Fibroblast of villous mesenchyme (primary cell): ENCODE data around the gene BCR. TPM values are rescaled to one million over a fixed set of nuclear protein-coding genes. Genes with fewer than 3 reads are reported as not detected.

Experiments
- DNase-seq: peaks from one replicate; pipeline ENCODE4 v3.0.0-alpha.2; 2010; ENCODE audit warnings: low read depth
- H3K4me3 ChIP-seq: 2 replicates; pipeline ENCODE4 v1.5.1; 2011; ENCODE audit warnings: low read depth, mild to moderate bottlenecking, low read length
- CTCF ChIP-seq: IDR thresholded peaks from 2 replicates; pipeline ENCODE4 v1.5.1; 2012; ENCODE audit warnings: low read depth, mild to moderate bottlenecking, low read length; ENCODE audit not compliant: insufficient read depth
- total RNA-seq: library from RNA; depleted of rRNA; stranded (reverse); fragments of >200 nt; gene quantifications from 2 replicates; pipeline ENCODE4 v1.2.3, GENCODE V29; 2012

Gene BCR
- total RNA-seq, 1 donor: 36.7 TPM

DNA sequence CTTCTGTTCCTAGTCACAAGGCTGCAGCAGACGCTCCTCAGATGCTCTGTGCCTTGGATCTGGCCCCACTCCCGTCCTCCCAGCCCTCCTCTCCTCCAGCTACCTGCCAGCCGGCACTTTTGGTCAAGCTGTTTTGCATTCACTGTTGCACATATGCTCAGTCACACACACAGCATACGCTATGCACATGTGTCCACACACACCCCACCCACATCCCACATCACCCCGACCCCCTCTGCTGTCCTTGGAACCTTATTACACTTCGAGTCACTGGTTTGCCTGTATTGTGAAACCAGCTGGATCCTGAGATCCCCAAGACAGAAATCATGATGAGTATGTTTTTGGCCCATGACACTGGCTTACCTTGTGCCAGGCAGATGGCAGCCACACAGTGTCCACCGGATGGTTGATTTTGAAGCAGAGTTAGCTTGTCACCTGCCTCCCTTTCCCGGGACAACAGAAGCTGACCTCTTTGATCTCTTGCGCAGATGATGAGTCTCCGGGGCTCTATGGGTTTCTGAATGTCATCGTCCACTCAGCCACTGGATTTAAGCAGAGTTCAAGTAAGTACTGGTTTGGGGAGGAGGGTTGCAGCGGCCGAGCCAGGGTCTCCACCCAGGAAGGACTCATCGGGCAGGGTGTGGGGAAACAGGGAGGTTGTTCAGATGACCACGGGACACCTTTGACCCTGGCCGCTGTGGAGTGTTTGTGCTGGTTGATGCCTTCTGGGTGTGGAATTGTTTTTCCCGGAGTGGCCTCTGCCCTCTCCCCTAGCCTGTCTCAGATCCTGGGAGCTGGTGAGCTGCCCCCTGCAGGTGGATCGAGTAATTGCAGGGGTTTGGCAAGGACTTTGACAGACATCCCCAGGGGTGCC is 109.8 kb downstream of the BCR start:
- DNase-seq: peak; percentile 54
- no peak overlapping the region for H3K4me3 ChIP-seq

GRCh38 chr22:23291806-23292452 is 111.6 kb downstream of the BCR start:
- no peak for DNase-seq
- no peak overlapping the region for H3K4me3 ChIP-seq
- no peak for TF ChIP-seq CTCF

More for the DNA sequence above, 109.8 kb downstream of the BCR start:
- peak; percentile 95 for TF ChIP-seq CTCF

DNA sequence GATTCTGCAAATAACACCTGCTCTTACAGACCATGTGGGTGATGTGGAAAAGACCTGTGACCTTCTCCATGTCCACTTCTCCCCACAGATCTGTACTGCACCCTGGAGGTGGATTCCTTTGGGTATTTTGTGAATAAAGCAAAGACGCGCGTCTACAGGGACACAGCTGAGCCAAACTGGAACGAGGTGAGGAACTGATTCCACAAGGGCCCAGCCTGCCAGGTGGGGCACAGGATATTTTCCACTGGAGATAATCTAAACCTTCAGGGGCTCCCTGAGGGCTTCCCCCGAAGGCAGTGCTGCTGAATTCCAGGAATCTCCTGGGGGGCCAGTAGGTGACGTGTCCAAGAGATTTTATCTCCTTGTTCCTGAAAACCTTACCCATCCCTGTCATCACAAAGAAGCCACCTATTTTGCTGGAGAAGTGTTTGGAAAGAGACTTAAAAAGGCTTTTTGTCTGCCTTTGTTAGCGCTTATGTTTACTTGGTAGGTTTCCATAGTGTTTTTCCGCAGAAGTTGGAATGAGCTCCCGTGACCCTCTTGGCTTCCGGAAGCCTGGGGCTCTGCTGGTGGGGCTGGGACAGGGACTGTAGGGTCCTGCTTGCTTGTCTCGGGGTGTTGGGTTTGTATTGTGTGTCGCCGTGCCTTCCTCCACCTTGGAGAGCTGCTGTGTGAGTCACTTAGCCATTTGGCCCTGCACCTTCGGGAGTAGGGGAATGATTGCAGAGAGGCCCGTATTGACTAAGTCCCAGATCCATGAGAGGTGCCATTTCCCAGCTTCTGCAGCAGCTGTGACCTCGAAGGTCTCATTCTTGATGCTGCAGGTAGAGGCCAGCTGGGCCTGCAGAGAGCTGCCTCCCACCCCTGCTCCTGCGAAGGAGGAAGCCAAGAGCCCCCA is 112.4 kb downstream of the BCR start:
- no peak overlapping the region for H3K4me3 ChIP-seq
- DNase-seq: no peak
- TF ChIP-seq CTCF: no peak

DNA sequence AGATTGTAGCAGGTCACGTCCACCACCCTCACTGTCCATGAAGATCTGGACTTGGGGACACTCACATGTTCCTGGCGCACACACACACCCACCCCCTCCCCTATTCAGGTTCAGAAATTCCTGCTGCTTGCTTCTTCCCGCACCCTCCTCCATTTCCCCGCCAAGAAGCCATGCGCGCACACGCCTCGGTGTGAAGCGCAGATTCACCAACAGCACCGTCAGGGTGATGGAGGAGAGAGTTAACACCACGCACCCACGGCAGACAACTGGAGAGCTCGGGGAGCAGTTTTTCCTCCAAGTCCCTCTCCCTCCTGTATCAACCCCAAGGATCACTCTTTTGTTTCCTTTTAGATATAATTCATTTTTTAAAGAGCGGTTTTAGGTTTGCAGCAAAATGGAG is 113.4 kb downstream of the BCR start:
- DNase-seq: no peak
- TF ChIP-seq CTCF: no peak
- no peak overlapping the region for H3K4me3 ChIP-seq

- H3K4me3 ChIP-seq: no peak overlapping the region
- no peak for TF ChIP-seq CTCF
- DNase-seq: no peak
Measured at GRCh38 chr22:23294221-23294620, 113.9 kb downstream of the BCR start.

DNA sequence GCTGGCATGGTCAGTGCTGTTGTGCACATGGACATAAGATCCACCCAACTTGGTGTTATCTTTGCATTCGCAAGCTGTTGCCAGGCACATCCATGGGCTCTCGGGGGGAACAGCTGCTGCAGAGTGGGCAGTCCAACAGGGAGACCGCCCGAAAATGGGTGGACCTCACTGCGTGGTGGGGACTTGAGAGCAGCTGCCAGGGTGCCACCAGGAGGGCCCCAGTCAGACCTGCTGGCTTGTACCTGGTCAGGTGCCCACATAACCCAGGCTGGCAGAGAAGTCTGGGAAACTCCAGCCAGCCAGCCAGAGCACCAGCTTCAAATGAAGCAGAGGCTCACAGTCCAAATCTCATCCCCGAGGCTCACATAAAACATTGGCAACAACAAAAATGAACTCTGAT is 120.2 kb downstream of the BCR start:
- no peak for TF ChIP-seq CTCF
- no peak for DNase-seq
- H3K4me3 ChIP-seq: no peak overlapping the region
